Skin of body (tissue), 2 donors: ENCODE measurements around the gene ARMC5. TPM values are rescaled to one million over a fixed set of nuclear protein-coding genes. Genes with fewer than 3 reads are reported as not detected.
"Not testable (repeated sequence)": the region's sequence is repeated elsewhere in the genome, so short reads cannot be mapped to it uniquely, and the experiment has no call there.

Experiments used
- DNase-seq: peaks from one replicate; lab custom pipeline; 2025; lab: John Stamatoyannopoulos, UW
- total RNA-seq: library from RNA; depleted of rRNA; stranded (reverse); fragments of >200 nt; gene quantifications from one replicate; pipeline ENCODE4 v1.2.3, GENCODE V29; 2014

ARMC5 gene
- total RNA-seq: 3.6 TPM

GRCh38 chr16:31458844-31459686 is at the start of gene ARMC5:
ARMC5 (plus strand) TSS chr16:31459501; CDS start chr16:31459525, 24 bp downstream.
- DNase-seq: peak; percentile 97

GRCh38 chr16:31410082-31410481 is 49.2 kb upstream of the ARMC5 start:
- no peak for DNase-seq

GRCh38 chr16:31411024-31411844 is 48.1 kb upstream of the ARMC5 start:
- DNase-seq: no peak

GRCh38 chr16:31412750-31413149 is 46.6 kb upstream of the ARMC5 start:
- DNase-seq: no peak

GRCh38 chr16:31413381-31413780 is 45.9 kb upstream of the ARMC5 start:
- no peak for DNase-seq

GRCh38 chr16:31413943-31414342 is 45.4 kb upstream of the ARMC5 start:
- no peak for DNase-seq

GRCh38 chr16:31414706-31415105 is 44.6 kb upstream of the ARMC5 start:
- no peak for DNase-seq

GRCh38 chr16:31416371-31416770 is 42.9 kb upstream of the ARMC5 start:
- DNase-seq: no peak

- DNase-seq: not testable (repeated sequence)
These were observed 42.3 kb upstream of the ARMC5 start for GRCh38 chr16:31417036-31417435.

- DNase-seq: no peak
These were observed 41.4 kb upstream of the ARMC5 start for GRCh38 chr16:31417916-31418315.

GRCh38 chr16:31420037-31420436 is 39.3 kb upstream of the ARMC5 start:
- no peak for DNase-seq

- DNase-seq: no peak
These were observed 37.7 kb upstream of the ARMC5 start for GRCh38 chr16:31421587-31421986.

GRCh38 chr16:31423241-31423640 is 36.1 kb upstream of the ARMC5 start:
- DNase-seq: no peak

- DNase-seq: no peak
These were observed 35.5 kb upstream of the ARMC5 start for GRCh38 chr16:31423801-31424200.

- no peak for DNase-seq
These were observed 31.6 kb upstream of the ARMC5 start for GRCh38 chr16:31427441-31428278.

GRCh38 chr16:31428279-31428597 is 31.1 kb upstream of the ARMC5 start, which contains the start of gene COX6A2:
COX6A2 (minus strand) TSS chr16:31428360; CDS start chr16:31428325, 35 bp downstream.
- DNase-seq: no peak

GRCh38 chr16:31428638-31429247 is 30.6 kb upstream of the ARMC5 start:
- DNase-seq: no peak

GRCh38 chr16:31429314-31429713 is 30.0 kb upstream of the ARMC5 start:
- no peak for DNase-seq

- no peak for DNase-seq
These were observed 29.5 kb upstream of the ARMC5 start for GRCh38 chr16:31429796-31430195.

GRCh38 chr16:31430380-31431052 is 28.8 kb upstream of the ARMC5 start:
- no peak for DNase-seq
